ENCODE data around the gene CD151. TPM values are rescaled to one million over a fixed set of nuclear protein-coding genes. Genes with fewer than 3 reads are reported as not detected.

The CD151 gene
- total RNA-seq, 1 experiment from 2014 or later: 296 TPM

DNA sequence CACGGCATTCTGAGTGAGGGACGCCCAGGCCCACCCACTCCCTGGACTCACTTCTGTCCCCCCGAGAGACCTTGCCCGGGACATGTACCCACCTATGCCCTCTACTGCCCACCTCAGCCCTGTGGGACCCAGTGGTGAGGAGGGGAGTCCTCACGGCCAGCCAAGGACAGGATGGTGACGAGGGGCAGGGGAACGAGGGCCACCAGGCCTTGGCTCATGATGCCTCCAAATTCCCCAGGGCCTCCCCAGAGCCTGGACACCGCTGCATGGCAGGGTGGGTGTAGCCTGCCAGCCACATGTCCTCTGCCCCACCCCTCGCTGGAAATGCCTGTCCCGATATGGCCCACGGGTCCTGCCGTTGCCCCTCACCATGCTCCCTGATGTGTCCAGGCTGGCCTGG lies 36.0 kb downstream of the CD151 start:
- Histone ChIP-seq H3K4me2 (ENCODE audit: low read length) (no peak overlapping the region), H3K9me2 (ENCODE audit: insufficient read depth) (no peaks in the 10 kb centered on the region), H3K9ac (ENCODE audit: low read length) (no peak overlapping the region), H3K9me3 (ENCODE audit: control insufficient read depth in 1 of 2, insufficient read depth in 1 of 2, low read depth in 1 of 2, low read length in 2 of 2) (no peaks in the 10 kb centered on the region), H3K27me3 (ENCODE audit: insufficient read depth, low read length) (no peaks in the 10 kb centered on the region), H2AFZ (ENCODE audit: low read depth, low read length, poor library complexity, severe bottlenecking) (no peak overlapping the region), H3K4me1 (ENCODE audit: control insufficient read depth in 1 of 2, insufficient read depth in 2 of 2, low read length in 2 of 2) (peaks cover 0 to 35% of the 10 kb centered on the region in 2 experiments; a peak in 2 of 4 replicates), H4K20me1 (ENCODE audit: insufficient read depth) (no peaks in the 10 kb centered on the region), H3K27ac (ENCODE audit: low read depth, low read length) (no peak overlapping the region), H3K36me3 (ENCODE audit: control insufficient read depth in 1 of 2, insufficient read depth in 2 of 2, low read length in 2 of 2) (no peaks in the 10 kb centered on the region), H3K79me2 (ENCODE audit: insufficient read depth, low read length) (no peaks in the 10 kb centered on the region), H3K4me3 (replicated peaks in 1 of 2; ENCODE audit: low read depth in 1 of 2, low read length in 2 of 2) (no peak overlapping the region)
- intact Hi-C loops (cut with micrococcal nuclease): no loop called here
- CTCF ChIA-PET: no interaction called here
- RAD21 ChIA-PET (ENCODE audit: low non-redundant PET in 1 of 2, low total read pairs in 2 of 2, uncharacterized antibody in 2 of 2, unreplicated experiment in 2 of 2): no interaction called here
- TF ChIP-seq JUND (IDR thresholded peaks at IDR 0.05): no peak
- no peak for TF ChIP-seq EZH2phosphoT487 (IDR thresholded peaks at IDR 0.05; ENCODE audit: borderline replicate concordance)
- TF ChIP-seq, protein P1, sequence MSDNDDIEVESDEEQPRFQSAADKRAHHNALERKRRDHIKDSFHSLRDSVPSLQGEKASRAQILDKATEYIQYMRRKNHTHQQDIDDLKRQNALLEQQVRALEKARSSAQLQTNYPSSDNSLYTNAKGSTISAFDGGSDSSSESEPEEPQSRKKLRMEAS (IDR thresholded peaks at IDR 0.05): no peak
- no peak for TF ChIP-seq TCF7L2 (IDR thresholded peaks at IDR 0.05; ENCODE audit: borderline replicate concordance, extremely low read depth, insufficient read depth, insufficient read length)
- no peak for ATAC-seq
- BruUV-seq (replicated peaks): no TSS peak
- no peak for DNase-seq (ENCODE audit: low read depth, low spot score)
- POLR2A ChIA-PET: no interaction called here

DNA sequence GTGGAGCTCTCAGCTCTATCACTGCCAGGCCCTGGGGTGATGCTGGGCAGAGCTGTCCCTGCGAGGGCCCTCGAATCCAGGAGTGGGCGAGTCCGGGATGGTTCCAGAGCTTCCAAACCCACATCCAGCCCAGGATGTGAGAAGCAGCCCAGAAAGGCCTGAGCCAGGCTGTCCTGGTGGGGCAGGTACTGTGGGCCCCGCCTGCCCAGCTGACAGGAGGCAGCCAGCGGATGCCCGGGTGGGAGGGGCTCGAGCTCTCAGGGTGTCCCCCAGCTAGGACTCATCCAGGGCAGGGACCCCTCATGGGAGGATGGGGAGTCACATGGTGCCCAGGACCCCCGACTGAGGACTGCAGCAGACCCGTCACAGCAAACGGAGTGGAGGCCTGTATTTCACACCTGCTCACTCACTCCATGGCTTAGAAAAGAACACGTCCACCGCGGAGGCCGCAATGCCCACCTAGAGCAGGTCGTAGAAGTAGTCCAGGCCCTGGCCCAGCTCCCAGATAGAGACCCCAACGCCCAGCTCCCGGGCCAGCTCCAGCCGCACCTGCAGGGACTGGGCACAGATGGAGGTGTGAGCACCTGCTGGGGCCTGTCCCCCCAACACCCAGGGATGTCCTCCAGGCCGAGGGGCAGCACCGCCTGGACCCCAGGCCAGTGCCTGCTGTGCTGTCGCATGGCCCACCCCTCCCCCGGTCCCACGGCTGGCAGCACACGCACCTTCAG lies 36.8 kb downstream of the CD151 start:
- Histone ChIP-seq H3K9me3 (ENCODE audit: control insufficient read depth in 1 of 2, insufficient read depth in 1 of 2, low read depth in 1 of 2, low read length in 2 of 2) (no peaks in the 10 kb centered on the region), H3K4me2 (ENCODE audit: low read length) (no peak overlapping the region), H4K20me1 (ENCODE audit: insufficient read depth) (no peaks in the 10 kb centered on the region), H3K79me2 (ENCODE audit: insufficient read depth, low read length) (no peaks in the 10 kb centered on the region), H3K27me3 (ENCODE audit: insufficient read depth, low read length) (no peaks in the 10 kb centered on the region), H3K36me3 (ENCODE audit: control insufficient read depth in 1 of 2, insufficient read depth in 2 of 2, low read length in 2 of 2) (no peaks in the 10 kb centered on the region), H3K4me3 (replicated peaks in 1 of 2; ENCODE audit: low read depth in 1 of 2, low read length in 2 of 2) (no peak overlapping the region), H3K27ac (ENCODE audit: low read depth, low read length) (no peak overlapping the region), H3K9ac (ENCODE audit: low read length) (no peak overlapping the region), H3K9me2 (ENCODE audit: insufficient read depth) (no peaks in the 10 kb centered on the region), H2AFZ (ENCODE audit: low read depth, low read length, poor library complexity, severe bottlenecking) (no peak overlapping the region), H3K4me1 (ENCODE audit: control insufficient read depth in 1 of 2, insufficient read depth in 2 of 2, low read length in 2 of 2) (peaks cover 0 to 35% of the 10 kb centered on the region in 2 experiments; a peak in 2 of 4 replicates)
- BruUV-seq (replicated peaks): no TSS peak
- DNase-seq (ENCODE audit: low read depth, low spot score) (no peak), ATAC-seq (no peak)
- RAD21 ChIA-PET (ENCODE audit: low non-redundant PET in 1 of 2, low total read pairs in 2 of 2, uncharacterized antibody in 2 of 2, unreplicated experiment in 2 of 2): no interaction called here
- POLR2A ChIA-PET: no interaction called here
- CTCF ChIA-PET: no interaction called here
- TF ChIP-seq, protein P2, sequence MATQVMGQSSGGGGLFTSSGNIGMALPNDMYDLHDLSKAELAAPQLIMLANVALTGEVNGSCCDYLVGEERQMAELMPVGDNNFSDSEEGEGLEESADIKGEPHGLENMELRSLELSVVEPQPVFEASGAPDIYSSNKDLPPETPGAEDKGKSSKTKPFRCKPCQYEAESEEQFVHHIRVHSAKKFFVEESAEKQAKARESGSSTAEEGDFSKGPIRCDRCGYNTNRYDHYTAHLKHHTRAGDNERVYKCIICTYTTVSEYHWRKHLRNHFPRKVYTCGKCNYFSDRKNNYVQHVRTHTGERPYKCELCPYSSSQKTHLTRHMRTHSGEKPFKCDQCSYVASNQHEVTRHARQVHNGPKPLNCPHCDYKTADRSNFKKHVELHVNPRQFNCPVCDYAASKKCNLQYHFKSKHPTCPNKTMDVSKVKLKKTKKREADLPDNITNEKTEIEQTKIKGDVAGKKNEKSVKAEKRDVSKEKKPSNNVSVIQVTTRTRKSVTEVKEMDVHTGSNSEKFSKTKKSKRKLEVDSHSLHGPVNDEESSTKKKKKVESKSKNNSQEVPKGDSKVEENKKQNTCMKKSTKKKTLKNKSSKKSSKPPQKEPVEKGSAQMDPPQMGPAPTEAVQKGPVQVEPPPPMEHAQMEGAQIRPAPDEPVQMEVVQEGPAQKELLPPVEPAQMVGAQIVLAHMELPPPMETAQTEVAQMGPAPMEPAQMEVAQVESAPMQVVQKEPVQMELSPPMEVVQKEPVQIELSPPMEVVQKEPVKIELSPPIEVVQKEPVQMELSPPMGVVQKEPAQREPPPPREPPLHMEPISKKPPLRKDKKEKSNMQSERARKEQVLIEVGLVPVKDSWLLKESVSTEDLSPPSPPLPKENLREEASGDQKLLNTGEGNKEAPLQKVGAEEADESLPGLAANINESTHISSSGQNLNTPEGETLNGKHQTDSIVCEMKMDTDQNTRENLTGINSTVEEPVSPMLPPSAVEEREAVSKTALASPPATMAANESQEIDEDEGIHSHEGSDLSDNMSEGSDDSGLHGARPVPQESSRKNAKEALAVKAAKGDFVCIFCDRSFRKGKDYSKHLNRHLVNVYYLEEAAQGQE (IDR thresholded peaks at IDR 0.05; ENCODE audit: low read depth): no peak
- no peak for TF ChIP-seq ZNF274 (IDR thresholded peaks at IDR 0.05; ENCODE audit: low read depth, low read length)
- TF ChIP-seq, protein P3, sequence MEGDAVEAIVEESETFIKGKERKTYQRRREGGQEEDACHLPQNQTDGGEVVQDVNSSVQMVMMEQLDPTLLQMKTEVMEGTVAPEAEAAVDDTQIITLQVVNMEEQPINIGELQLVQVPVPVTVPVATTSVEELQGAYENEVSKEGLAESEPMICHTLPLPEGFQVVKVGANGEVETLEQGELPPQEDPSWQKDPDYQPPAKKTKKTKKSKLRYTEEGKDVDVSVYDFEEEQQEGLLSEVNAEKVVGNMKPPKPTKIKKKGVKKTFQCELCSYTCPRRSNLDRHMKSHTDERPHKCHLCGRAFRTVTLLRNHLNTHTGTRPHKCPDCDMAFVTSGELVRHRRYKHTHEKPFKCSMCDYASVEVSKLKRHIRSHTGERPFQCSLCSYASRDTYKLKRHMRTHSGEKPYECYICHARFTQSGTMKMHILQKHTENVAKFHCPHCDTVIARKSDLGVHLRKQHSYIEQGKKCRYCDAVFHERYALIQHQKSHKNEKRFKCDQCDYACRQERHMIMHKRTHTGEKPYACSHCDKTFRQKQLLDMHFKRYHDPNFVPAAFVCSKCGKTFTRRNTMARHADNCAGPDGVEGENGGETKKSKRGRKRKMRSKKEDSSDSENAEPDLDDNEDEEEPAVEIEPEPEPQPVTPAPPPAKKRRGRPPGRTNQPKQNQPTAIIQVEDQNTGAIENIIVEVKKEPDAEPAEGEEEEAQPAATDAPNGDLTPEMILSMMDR (IDR thresholded peaks at IDR 0.05 in 2 of 3, conservative IDR thresholded peaks at IDR 0.05 in 1 of 3; ENCODE audit: borderline replicate concordance in 1 of 3, insufficient read depth in 1 of 3, low read depth in 2 of 3, low read length in 2 of 3): no peak
- no peak for TF ChIP-seq JUND (IDR thresholded peaks at IDR 0.05)
- no peak for TF ChIP-seq SRF (IDR thresholded peaks at IDR 0.05; ENCODE audit: low read depth)
- TF ChIP-seq ZFX (IDR thresholded peaks at IDR 0.05): no peak
- intact Hi-C loops (cut with micrococcal nuclease): loop anchor here (10.0 kb wide), 1 partner anchor 185 kb away; no protein-coding TSS in a partner anchor
